ENCODE results near the gene CTU2. TPM values are rescaled to one million over a fixed set of nuclear protein-coding genes. Genes with fewer than 3 reads are reported as not detected.

The CTU2 gene
- 18.8 and 23.0 TPM in 2 replicates for total RNA-seq

DNA sequence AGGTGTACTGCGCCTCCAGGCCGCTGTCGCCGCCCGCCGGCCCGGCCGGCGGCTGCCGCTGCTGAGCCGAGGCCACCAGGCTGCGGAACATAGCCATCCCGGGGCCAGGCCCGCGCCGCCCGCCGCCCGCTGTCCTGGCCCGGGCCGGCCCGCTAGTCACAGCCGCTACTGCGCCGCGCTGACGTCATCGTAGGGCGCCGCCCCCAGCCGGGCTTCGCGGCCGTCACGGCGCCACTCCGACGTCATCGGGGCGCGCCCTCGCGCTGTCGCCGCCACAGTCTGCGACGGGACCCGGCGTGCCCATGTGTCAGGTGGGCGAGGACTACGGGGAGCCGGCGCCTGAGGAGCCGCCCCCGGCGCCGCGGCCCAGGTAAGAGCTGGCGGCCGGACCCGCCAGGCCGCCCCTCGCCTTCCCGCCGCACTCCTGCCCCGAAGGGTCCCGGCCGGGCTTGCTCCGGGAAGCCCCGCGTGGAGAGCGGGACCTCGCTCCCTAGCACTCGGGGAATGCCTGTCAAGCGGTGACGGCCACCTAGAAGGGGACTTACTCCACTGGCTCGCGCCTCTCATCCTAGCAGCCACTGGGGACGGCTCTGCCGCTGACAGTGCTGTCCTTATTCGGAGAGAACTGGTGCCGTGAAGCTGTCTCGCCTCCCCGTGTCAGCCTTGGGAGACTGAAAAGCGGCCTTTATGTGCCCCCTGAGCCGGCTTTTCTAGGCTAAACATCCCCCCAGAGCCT is at the start of gene CTU2, which contains the start of gene RNF166:
CTU2 (plus strand) TSS at position 275 of the 736 bp plus-strand sequence; CDS start at position 303, 28 bp downstream.
RNF166 (minus strand) TSS at position 180 of the 736 bp plus-strand sequence; CDS start at position 97, 83 bp downstream.

GRCh38 chr16:88662843-88663606 is 43.3 kb upstream of the CTU2 start, which contains the start of gene MVD:
Gene MVD (minus strand): TSS chr16:88663091. CDS start chr16:88663080, 11 bp downstream.

DNA sequence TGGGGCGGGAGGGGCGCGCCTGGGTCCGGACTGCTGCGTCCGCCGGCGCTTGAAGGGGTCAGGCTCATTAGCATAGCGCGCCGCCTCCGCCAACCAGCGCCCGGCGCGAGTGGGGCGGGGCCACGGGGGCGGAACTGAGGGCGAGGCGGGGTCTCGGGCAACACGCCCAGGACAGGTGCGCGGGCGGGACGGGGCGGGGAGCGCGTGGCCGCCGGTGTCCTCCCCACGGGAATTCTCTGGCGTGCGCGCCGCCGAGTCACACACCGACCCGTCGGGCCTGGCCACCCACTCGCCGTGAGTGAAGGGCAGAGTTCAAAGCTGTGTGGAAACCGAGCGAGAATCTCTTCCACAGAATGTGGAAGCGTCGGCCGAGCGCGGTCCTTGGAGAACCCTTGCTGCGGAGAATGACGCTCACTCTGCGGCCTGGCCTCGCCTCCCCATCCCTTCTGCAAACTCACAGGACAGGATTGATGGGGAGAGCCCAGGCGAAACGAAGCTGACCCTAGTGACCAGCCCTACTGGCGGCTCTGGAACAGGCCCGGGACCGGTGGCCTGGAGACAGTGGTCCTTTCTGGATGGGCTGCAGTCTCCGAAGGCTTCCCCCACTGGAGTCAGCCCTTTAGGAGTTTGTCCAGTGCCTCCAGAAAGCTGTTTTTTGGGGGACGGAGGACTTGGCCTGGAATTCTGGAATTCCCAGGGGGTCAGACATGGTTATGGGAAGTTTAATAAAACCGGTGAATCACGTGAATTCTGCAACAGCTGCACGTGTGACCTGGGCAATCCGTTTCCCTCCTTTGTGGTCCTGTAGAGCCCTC is 19.7 kb upstream of the CTU2 start, which contains the start of gene SNAI3:
SNAI3 (minus strand) TSS at position 69 of the 815 bp plus-strand sequence. CDS start 101 bp downstream, outside the sequence.

Other genes with a start within 250 kb of the CTU2 start
- 6.0 and 12.3 TPM in 2 replicates for gene ZC3H18, start 136.1 kb upstream of the CTU2 start, total RNA-seq
- 2.2 TPM in 1 of 2 replicates, not detected in the other for gene IL17C, start 67.9 kb upstream of the CTU2 start, total RNA-seq
- 103 and 283 TPM in 2 replicates for gene CYBA, start 55.5 kb upstream of the CTU2 start, total RNA-seq
- 78.0 and 110 TPM in 2 replicates for gene MVD, start 43.4 kb upstream of the CTU2 start, total RNA-seq
- under 0.01 TPM in 1 of 2 replicates, not detected in the other for gene SNAI3, start 20.0 kb upstream of the CTU2 start, total RNA-seq
- gene RNF166, start 95 bp upstream of the CTU2 start, total RNA-seq, result 9.2 and 18.5 TPM in 2 replicates
- gene PIEZO1, start 78.7 kb downstream of the CTU2 start, total RNA-seq, result 121 and 174 TPM in 2 replicates
- gene CDT1, start 97.3 kb downstream of the CTU2 start, total RNA-seq, result 2.1 and 5.3 TPM in 2 replicates
- 128 and 185 TPM in 2 replicates for gene APRT, start 105.4 kb downstream of the CTU2 start, total RNA-seq
- gene GALNS, start 150.4 kb downstream of the CTU2 start, total RNA-seq, result 18.8 and 19.2 TPM in 2 replicates
- 36.4 and 48.8 TPM in 2 replicates for gene TRAPPC2L, start 150.6 kb downstream of the CTU2 start, total RNA-seq
- gene PABPN1L, start 160.2 kb downstream of the CTU2 start, total RNA-seq, result not detected in 2 replicates